NCI-H2081 treated with DMSO at 0.1 percent for 48 hours (cell line): ENCODE measurements around the gene CMIP.

ENCODE experiments used
- DNase-seq: peaks from one replicate; lab custom pipeline; 2025; lab: John Stamatoyannopoulos, UW

Gene CMIP

GRCh38 chr16:81703177-81704155 lies 258.9 kb downstream of the CMIP start:
- DNase-seq: no peak

GRCh38 chr16:81705261-81705660 lies 260.7 kb downstream of the CMIP start:
- no peak for DNase-seq

GRCh38 chr16:81706327-81707295 lies 262.0 kb downstream of the CMIP start:
- DNase-seq: no peak

- no peak for DNase-seq
Observed at GRCh38 chr16:81707411-81708265, 263.0 kb downstream of the CMIP start.

- no peak for DNase-seq
Observed at GRCh38 chr16:81708266-81709015, 263.8 kb downstream of the CMIP start.

GRCh38 chr16:81709016-81709900 lies 264.6 kb downstream of the CMIP start:
- DNase-seq: no peak

DNA sequence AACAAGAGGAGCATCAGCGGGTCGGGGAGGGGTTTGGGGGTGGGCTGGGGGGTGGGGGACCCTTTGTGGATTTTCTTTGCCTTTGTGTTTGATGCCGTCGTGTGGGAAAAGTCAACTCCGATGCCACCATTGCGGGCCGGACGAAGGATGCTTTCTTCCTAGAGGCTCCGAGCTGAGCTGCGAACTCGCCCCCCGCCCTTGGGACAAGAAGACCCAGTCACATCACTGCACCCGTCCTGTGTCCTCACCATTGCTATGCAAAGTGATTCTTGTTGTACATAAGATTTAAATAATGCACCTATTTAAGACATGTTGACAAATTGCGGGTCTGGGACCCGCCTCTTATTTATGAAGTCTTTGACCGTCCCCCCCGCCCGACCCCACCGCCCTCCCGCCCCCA lies 265.4 kb downstream of the CMIP start:
- DNase-seq: no peak

DNA sequence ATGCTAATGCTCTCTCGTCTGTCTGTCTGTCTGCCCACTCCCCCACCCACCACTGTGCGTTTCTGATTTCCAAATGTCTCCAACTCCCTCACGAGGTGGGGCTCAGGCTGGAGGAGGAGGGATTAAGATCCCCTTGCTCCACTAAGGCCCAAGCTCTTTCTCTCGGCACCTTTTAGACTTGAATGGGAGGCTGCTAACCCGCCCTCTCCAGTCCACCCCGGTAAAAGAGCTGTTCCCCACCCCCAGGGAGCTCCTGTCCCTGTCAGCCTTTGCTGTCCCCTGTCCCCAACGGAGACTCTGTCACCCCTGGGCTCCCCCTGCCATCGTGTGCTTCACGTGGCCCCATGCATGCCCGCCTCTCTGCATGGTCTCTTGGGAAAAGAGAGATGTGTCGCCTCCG lies 266.0 kb downstream of the CMIP start:
- no peak for DNase-seq

GRCh38 chr16:81711657-81712319 lies 267.2 kb downstream of the CMIP start:
- DNase-seq: no peak

- no peak for DNase-seq
Observed at GRCh38 chr16:81712681-81713080, 268.1 kb downstream of the CMIP start.

GRCh38 chr16:81713295-81713772 lies 268.7 kb downstream of the CMIP start:
- DNase-seq: no peak

GRCh38 chr16:81713796-81714195 lies 269.2 kb downstream of the CMIP start:
- no peak for DNase-seq

DNA sequence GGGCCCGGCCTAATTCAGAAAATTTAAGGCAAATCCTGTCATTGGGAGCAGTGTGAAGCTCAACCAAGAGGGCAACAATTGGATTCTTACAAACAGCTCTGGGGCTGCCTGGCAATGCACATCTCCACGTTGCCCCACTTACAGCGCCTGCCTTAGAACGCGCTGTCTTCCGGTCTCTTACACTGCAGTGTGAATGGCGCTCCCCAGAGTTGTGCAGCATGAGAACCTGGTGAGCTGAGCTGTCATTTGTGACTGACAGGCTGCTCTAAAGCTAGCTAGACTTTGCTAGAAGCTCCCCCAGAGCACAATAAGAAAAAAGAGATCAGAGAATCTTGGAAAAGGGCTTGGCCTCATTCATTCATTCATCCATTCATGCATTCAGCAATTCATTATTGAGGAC lies 270.0 kb downstream of the CMIP start:
- DNase-seq: no peak

GRCh38 chr16:81715358-81716196 lies 271.0 kb downstream of the CMIP start:
- DNase-seq: no peak

- no peak for DNase-seq
Observed at GRCh38 chr16:81716478-81717225, 272.0 kb downstream of the CMIP start.

DNA sequence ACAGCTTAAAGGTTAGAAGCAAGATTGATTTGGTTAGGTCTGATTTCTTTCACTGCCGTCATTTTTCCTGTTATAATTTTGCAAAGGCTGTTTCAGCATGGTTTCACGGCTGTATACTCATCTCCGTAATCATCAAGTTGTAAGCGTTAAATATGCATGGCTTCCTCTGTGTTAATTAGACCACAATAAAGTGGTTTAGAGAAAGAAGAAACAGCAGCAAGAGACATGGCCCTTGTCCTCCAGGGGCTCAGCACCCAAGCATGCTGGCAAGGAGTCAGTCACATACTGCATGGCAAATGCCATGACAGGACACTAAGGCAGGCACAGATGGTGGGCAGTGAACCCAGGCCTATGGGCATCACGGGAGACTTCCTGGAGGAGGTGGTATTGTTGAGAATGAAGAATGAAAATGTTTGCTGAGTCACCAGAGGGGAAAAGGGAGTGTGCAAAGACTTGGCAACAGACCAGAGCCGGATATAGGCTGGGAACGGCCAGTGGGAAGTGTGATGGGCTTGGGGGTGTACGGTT lies 273.1 kb downstream of the CMIP start:
- no peak for DNase-seq

DNA sequence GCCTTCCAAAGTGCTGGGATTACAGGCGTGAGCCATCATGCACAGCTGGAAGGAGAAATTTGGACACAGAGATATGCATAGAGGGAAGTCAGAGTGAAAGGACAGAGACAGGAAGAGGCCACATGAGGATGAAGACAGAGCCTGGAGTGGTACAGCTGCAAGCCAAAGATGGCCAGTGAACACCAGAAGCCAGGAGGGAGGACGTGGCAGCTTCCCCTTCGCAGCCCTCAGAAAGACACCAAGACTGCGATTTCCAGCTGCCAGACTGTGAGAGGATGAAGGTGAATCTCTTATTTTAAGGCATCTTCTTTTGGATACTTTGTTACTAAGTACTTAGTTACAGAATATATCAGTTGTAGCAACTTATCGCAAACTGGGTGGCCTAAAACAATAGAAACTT lies 274.0 kb downstream of the CMIP start:
- DNase-seq: no peak
